K562 (cell line): ENCODE measurements around the gene MMP24OS. TPM values are rescaled to one million over a fixed set of nuclear protein-coding genes. Genes with fewer than 3 reads are reported as not detected.
A peak's percentile ranks its signal among the peaks of the same experiment; 100 is the strongest.

Source experiments
- ASH1L ChIP-seq: fragments of 450-650 bp; IDR thresholded peaks from 2 replicates; pipeline ENCODE4 v1.6.1; 2018; ENCODE audit warnings: borderline replicate concordance, mild to moderate bottlenecking, low read depth; ENCODE audit not compliant: partially characterized antibody
- KLF6 ChIP-seq: fragments of 250-450 bp; sonication (Bioruptor Pico); IDR thresholded peaks from 2 replicates; pipeline ENCODE4 v1.4.0; 2020; ENCODE audit warnings: mild to moderate bottlenecking, moderate library complexity, borderline replicate concordance
- POLR2B ChIP-seq: fragments of 450-650 bp; IDR thresholded peaks from 2 replicates; pipeline ENCODE4 v1.6.1; 2018; ENCODE audit warnings: low read depth; ENCODE audit not compliant: partially characterized antibody
- RREB1 ChIP-seq: fragments of 250-450 bp; sonication (Bioruptor Pico); IDR thresholded peaks from 2 replicates; pipeline ENCODE4 v1.4.0; 2020
- TRIM24 ChIP-seq, 2 experiments: fragments of 450-650 bp; IDR thresholded peaks; 2 replicates each; pipeline ENCODE4 v1.6.1; 2016
- polyA plus RNA-seq, 8 experiments: library from polyadenylated mRNA; depleted of rRNA in 4 of 8; stranded (reverse) in 5 of 8; unstranded in 3 of 8; fragments of >200 nt; fragmentation: Nextera tagmentation in 2 of 8; fragmentation: Illumina TruSeq in 1 of 8; extraction: Ambion mirVana in 2 of 8; extraction: Trizol in 1 of 8; gene quantifications; 2 replicates each; pipeline versions ENCODE4 v1.2.1 to v1.2.3, GENCODE V29; 2011 to 2014; ENCODE audit warnings: inconsistent platforms in 1 of 8, missing spikeins in 1 of 8
- total RNA-seq, 7 experiments: library from RNA; depleted of rRNA in 6 of 7; stranded (reverse); fragments of >200 nt in 6 of 7; fragmentation: Illumina TruSeq in 2 of 7; extraction: Trizol in 2 of 7; gene quantifications; 2 replicates each; pipeline versions ENCODE4 v1.2.1 to v1.2.3, GENCODE V29; 2011 to 2021; ENCODE audit warnings: low replicate concordance in 1 of 7
- TF ChIP-seq, protein P1 (sequence below): fragments of 450-650 bp; IDR thresholded peaks from 2 replicates; pipeline ENCODE4 v1.6.1; 2016; ENCODE audit warnings: mild to moderate bottlenecking, moderate library complexity
- TF ChIP-seq, protein P2 (sequence below): IDR thresholded peaks from 3 replicates; pipeline ENCODE4 v1.6.1; 2011; ENCODE audit warnings: borderline replicate concordance, mild to moderate bottlenecking, moderate library complexity; ENCODE audit not compliant: insufficient read length; ENCODE audit errors: extremely low read depth

Gene MMP24OS
- total and polyA plus RNA-seq, 9 of the 15 experiments (the other 6 are each of a cell fraction or from before 2014, with no cell fraction given) = 0.92 to 41.5 (median 11.4) TPM

GRCh38 chr20:35285806-35286076, 7.8 kb upstream of the MMP24OS start (continued):
- TF ChIP-seq RREB1 (CRISPR knock-in tag) = no peak
- peak; percentile 29 for TF ChIP-seq POLR2B
- peak in 1 of 2 experiments; percentile 42; a peak in 1 of 4 replicates for TF ChIP-seq TRIM24 (IDR thresholded peaks at IDR 0.05)
- TF ChIP-seq, protein P1, sequence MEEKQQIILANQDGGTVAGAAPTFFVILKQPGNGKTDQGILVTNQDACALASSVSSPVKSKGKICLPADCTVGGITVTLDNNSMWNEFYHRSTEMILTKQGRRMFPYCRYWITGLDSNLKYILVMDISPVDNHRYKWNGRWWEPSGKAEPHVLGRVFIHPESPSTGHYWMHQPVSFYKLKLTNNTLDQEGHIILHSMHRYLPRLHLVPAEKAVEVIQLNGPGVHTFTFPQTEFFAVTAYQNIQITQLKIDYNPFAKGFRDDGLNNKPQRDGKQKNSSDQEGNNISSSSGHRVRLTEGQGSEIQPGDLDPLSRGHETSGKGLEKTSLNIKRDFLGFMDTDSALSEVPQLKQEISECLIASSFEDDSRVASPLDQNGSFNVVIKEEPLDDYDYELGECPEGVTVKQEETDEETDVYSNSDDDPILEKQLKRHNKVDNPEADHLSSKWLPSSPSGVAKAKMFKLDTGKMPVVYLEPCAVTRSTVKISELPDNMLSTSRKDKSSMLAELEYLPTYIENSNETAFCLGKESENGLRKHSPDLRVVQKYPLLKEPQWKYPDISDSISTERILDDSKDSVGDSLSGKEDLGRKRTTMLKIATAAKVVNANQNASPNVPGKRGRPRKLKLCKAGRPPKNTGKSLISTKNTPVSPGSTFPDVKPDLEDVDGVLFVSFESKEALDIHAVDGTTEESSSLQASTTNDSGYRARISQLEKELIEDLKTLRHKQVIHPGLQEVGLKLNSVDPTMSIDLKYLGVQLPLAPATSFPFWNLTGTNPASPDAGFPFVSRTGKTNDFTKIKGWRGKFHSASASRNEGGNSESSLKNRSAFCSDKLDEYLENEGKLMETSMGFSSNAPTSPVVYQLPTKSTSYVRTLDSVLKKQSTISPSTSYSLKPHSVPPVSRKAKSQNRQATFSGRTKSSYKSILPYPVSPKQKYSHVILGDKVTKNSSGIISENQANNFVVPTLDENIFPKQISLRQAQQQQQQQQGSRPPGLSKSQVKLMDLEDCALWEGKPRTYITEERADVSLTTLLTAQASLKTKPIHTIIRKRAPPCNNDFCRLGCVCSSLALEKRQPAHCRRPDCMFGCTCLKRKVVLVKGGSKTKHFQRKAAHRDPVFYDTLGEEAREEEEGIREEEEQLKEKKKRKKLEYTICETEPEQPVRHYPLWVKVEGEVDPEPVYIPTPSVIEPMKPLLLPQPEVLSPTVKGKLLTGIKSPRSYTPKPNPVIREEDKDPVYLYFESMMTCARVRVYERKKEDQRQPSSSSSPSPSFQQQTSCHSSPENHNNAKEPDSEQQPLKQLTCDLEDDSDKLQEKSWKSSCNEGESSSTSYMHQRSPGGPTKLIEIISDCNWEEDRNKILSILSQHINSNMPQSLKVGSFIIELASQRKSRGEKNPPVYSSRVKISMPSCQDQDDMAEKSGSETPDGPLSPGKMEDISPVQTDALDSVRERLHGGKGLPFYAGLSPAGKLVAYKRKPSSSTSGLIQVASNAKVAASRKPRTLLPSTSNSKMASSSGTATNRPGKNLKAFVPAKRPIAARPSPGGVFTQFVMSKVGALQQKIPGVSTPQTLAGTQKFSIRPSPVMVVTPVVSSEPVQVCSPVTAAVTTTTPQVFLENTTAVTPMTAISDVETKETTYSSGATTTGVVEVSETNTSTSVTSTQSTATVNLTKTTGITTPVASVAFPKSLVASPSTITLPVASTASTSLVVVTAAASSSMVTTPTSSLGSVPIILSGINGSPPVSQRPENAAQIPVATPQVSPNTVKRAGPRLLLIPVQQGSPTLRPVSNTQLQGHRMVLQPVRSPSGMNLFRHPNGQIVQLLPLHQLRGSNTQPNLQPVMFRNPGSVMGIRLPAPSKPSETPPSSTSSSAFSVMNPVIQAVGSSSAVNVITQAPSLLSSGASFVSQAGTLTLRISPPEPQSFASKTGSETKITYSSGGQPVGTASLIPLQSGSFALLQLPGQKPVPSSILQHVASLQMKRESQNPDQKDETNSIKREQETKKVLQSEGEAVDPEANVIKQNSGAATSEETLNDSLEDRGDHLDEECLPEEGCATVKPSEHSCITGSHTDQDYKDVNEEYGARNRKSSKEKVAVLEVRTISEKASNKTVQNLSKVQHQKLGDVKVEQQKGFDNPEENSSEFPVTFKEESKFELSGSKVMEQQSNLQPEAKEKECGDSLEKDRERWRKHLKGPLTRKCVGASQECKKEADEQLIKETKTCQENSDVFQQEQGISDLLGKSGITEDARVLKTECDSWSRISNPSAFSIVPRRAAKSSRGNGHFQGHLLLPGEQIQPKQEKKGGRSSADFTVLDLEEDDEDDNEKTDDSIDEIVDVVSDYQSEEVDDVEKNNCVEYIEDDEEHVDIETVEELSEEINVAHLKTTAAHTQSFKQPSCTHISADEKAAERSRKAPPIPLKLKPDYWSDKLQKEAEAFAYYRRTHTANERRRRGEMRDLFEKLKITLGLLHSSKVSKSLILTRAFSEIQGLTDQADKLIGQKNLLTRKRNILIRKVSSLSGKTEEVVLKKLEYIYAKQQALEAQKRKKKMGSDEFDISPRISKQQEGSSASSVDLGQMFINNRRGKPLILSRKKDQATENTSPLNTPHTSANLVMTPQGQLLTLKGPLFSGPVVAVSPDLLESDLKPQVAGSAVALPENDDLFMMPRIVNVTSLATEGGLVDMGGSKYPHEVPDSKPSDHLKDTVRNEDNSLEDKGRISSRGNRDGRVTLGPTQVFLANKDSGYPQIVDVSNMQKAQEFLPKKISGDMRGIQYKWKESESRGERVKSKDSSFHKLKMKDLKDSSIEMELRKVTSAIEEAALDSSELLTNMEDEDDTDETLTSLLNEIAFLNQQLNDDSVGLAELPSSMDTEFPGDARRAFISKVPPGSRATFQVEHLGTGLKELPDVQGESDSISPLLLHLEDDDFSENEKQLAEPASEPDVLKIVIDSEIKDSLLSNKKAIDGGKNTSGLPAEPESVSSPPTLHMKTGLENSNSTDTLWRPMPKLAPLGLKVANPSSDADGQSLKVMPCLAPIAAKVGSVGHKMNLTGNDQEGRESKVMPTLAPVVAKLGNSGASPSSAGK = 0 out of 2 replicates have a peak, but pooled peaks have one; percentile 11
- peak; percentile 28 for TF ChIP-seq ASH1L
- TF ChIP-seq, protein P2, sequence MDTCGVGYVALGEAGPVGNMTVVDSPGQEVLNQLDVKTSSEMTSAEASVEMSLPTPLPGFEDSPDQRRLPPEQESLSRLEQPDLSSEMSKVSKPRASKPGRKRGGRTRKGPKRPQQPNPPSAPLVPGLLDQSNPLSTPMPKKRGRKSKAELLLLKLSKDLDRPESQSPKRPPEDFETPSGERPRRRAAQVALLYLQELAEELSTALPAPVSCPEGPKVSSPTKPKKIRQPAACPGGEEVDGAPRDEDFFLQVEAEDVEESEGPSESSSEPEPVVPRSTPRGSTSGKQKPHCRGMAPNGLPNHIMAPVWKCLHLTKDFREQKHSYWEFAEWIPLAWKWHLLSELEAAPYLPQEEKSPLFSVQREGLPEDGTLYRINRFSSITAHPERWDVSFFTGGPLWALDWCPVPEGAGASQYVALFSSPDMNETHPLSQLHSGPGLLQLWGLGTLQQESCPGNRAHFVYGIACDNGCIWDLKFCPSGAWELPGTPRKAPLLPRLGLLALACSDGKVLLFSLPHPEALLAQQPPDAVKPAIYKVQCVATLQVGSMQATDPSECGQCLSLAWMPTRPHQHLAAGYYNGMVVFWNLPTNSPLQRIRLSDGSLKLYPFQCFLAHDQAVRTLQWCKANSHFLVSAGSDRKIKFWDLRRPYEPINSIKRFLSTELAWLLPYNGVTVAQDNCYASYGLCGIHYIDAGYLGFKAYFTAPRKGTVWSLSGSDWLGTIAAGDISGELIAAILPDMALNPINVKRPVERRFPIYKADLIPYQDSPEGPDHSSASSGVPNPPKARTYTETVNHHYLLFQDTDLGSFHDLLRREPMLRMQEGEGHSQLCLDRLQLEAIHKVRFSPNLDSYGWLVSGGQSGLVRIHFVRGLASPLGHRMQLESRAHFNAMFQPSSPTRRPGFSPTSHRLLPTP = no peak
- TF ChIP-seq KLF6 = no peak
